Stromal cell of bone marrow (primary cell): ENCODE data around the gene HSD3B1.
"Not testable (repeated sequence)": the region's sequence is repeated elsewhere in the genome, so short reads cannot be mapped to it uniquely, and the experiment has no call there.

Experiments
- DNase-seq: peaks from one replicate; pipeline ENCODE4 v3.0.0-alpha.2; 2012; ENCODE audit warnings: low read depth

The HSD3B1 gene

GRCh38 chr1:119490925-119491324 is 16.1 kb upstream of the HSD3B1 start:
- no peak for DNase-seq

DNA sequence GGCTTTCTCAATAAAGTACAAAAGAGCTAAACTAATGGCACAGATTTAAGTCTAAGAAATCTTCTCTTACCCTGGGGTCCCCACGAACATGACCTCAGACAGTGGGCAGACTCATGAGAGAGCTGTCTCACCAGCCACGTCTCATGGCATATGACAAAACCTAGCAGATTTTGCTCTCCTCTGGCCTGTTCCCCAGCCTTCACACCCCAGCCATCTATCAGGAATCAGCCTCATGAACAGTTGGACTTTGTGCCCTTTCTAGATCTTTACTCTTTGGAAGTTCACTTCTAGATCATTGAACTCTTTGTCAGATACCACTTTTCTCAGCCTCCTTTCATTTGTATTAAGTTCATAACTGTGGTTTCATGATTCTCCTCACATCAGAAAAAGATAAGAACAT is 14.2 kb upstream of the HSD3B1 start:
- DNase-seq: no peak

DNA sequence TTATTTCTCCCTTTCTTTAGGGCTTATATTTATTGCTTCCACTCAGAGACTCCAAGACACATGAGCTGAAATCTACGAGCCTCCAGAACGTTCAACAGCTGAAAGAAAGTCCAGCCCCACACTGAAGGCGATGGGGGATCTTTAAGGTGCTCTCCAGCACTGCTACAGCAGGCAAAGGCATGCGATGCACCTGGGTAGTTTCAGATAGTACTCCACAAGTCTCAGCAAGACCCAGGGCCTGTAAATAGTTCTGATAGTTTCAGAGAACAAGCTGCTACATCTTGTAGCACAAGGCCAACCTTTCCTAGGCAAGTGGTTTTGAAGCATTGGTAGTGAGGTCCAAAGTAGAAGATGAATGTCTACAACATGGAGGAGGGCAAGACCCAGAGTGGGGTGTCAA is 2.2 kb upstream of the HSD3B1 start:
- DNase-seq: no peak

DNA sequence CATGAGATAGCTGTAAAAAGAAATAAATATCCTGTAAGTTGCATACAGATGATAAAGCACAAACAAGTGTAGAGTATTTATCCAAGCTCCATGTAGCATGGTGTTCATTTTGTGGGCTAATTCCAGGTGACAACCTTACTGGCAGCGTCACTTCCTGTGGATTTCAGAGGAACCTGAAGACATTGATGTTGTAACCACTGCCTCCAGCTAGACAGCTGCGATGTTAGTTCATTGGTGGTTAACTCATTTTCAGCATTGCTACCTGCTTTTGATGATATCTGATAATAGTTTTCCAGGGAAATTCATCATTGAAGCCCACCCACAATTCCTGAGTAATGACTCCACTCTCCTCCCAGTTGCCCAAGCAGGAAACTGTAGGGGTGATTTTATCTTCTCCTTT is 3.0 kb downstream of the HSD3B1 start:
- DNase-seq: no peak

DNA sequence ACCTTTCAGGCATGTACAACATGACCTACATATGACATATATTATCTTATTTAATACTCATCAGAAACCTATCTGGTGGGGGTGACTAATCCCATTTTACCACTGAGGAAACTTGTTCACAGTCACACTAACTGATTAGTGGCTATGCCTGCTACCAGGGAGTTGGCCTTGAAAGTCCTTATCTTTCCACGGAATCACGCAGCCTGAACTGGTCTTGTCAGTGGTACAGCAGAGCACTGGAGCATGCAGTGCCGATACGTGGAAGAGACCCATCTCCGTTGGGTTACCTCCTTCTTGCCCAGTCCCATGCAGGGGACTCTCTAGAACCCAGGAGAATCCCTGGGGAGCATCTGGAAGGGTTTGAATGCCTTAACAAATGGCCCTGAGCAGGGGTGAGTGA is 8.2 kb downstream of the HSD3B1 start:
- DNase-seq: no peak

DNA sequence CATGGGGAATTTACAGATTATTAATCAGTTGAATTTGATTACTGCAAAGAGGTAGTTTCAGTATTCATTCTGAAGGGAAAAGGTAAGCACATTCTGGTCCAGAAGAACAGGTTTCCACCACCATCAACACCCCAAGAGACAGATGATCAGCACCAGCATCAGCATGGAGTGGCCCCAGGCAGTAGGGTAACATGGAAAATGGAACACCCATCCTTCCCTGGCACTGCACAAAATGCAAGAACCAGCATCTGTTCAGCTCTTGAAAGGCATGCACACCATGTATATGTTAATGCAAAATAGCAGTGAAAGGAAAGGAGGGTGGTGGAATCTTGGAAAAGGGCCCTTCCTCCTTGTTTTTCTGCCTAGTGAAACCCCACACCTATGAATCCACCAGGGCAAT is 9.2 kb downstream of the HSD3B1 start:
- DNase-seq: no peak

GRCh38 chr1:119516680-119517079 is 9.7 kb downstream of the HSD3B1 start:
- no peak for DNase-seq

- not testable (repeated sequence) for DNase-seq
These were observed 10.7 kb downstream of the HSD3B1 start for GRCh38 chr1:119517667-119518066.

- peak; percentile 6 for DNase-seq
These were observed 24.8 kb downstream of the HSD3B1 start for GRCh38 chr1:119531606-119532323.

GRCh38 chr1:119532324-119532910 is 25.4 kb downstream of the HSD3B1 start:
- no peak for DNase-seq

DNA sequence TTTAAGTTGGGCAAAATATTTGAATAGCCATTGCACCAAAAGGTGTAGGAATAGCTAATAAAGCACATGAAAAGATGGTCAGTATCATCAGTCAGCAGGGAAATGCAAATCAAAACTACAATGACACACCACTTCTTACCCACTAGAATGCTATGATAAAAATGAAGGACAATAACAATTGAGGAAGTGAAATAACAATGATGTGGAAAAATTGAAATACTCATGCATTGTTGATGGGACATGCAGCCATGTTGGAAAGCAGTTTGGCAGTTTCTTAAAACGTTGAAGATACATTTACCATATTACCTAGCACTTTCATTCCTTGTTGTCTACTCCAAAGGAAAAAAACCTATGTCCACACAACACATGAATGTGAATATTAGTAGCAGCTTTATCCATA is 28.4 kb downstream of the HSD3B1 start:
- no peak for DNase-seq

DNA sequence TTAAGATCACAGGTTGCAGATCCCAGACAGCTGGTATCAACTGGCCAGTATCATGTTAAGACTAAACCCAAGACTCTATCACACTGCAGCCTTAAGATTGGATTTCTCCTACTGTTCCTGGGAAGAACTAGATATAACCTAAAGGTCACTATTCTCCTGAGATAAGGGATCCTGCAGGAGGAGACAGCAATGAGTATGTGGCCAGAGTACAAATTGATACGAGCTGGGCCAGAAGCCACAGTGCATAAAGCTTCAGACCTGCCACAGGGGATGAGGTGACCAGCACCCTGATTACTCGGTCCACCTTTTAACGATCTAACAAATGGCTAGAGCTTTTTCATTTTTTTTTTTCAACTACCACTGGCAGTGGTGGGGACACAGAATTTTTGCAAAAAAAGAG is 31.0 kb downstream of the HSD3B1 start:
- no peak for DNase-seq

- DNase-seq: no peak
These were observed 32.6 kb downstream of the HSD3B1 start for GRCh38 chr1:119539636-119540035.

GRCh38 chr1:119541389-119541788 is 34.4 kb downstream of the HSD3B1 start:
- no peak for DNase-seq

GRCh38 chr1:119542492-119542946 is 35.5 kb downstream of the HSD3B1 start:
- DNase-seq: peak; percentile 8

DNA sequence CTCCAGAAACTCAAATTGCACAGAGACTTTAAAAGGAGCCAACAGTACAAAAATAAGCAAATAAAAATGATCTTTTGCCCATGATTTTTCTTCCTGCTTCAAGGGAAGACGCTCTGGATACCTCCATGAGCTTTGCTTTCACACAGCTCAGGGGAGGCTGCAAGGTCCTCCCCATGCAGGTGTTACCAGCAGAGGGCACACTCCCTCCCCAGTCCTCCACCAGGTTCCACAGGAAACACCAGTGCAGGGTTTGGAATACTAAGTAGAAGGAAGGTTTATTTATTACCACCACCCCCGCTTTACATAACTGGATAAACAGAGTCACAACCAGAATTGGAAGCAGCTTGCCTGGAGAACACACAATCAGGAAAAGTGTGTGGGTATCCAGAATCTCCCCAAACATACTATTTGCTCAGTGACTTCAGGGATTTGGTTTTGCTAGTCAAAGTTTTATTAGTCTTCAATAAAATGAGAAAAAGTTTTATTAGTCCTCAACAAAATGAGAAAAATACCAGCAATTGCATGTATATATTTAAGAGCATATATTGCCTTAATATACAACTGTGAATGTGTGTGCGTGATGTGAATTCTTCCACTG is 37.3 kb downstream of the HSD3B1 start:
- no peak for DNase-seq

GRCh38 chr1:119546641-119547040 is 39.6 kb downstream of the HSD3B1 start:
- no peak for DNase-seq

DNA sequence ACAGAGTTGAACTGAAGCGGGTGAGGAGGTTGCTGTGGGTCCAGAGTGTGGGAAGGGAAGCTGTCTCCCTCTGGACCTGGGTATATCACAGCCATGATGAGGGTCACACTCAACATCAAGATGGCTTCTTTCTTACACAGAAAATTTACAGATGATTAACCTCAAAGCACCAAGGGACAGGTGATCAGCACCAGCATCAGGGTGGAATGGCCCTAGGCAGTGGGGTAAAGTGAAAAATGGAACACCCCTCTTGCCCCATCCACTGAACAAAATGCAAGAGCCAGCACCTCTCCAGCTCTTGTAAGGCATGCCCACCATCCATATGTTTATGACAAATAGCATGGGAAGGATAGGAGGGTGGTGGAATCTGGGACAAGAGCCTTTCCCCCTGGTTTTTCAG is 40.3 kb downstream of the HSD3B1 start:
- no peak for DNase-seq

- no peak for DNase-seq
These were observed 40.8 kb downstream of the HSD3B1 start for GRCh38 chr1:119547805-119548204.

- DNase-seq: peak; percentile 55
These were observed 42.7 kb downstream of the HSD3B1 start for GRCh38 chr1:119549719-119550132.

DNA sequence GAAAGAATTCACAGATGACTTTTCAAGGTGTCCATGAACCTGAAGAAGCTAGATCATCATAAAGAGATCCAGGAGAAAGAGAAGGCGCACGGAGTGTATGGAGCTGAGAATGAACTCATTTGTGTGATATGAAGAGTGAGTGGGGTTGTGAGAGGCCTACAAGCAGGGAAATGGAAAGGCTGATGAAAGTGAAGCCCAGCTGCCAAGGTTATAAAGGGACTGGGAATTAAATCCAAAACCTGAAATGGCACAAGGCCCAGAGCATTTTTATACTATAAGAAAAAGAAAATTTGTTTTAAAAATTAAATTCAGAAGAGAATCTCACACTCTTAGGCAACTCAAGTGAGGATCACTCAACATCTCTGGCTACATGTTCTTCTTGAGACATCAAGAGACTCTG is 43.4 kb downstream of the HSD3B1 start:
- no peak for DNase-seq

DNA sequence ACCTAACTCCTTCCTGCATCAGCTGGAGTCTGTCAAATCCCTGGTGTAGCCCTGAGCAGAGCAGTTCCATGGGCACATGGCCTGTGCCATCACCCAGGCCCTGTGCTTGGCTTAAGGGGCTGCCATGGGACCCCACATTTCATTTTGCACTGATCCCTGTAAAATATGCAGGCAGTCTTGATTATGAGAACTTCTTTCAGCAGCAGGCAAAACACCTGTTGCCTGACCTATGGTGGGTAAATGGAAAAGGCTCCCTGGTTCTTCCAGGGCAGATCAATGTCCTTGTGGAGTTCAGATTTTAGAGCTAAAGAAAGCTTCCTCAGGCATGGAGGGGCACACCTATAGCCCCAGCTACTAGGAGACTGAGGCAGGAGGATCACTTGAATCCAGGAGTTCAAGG is 44.2 kb downstream of the HSD3B1 start:
- DNase-seq: no peak

DNA sequence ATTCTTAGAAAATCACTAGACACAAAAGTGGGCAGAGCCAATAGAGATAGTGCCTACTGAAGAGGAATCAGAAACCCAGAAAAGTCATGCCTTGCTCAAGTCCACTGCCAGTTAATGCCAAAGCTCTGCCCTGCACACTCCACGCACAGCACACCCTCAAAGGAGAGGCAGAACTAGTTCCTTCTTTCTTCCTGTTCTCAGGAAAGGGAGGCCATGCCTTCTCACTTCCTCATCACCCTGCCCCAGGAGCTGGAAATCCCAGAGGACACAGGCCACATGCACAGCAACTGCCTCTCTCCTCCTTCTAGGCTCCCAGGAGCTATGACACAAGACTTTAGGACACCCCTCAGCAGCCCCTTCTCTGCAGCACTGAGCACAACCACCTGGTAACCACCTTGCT is 45.6 kb downstream of the HSD3B1 start:
- not testable (repeated sequence) for DNase-seq
